A549 (cell line): ENCODE results near the gene C4orf33. TPM values are rescaled to one million over a fixed set of nuclear protein-coding genes. Genes with fewer than 3 reads are reported as not detected.
"Not testable (repeated sequence)": the region's sequence is repeated elsewhere in the genome, so short reads cannot be mapped to it uniquely, and the experiment has no call there.

ENCODE experiments used
- ATAC-seq, 2 experiments: fragments of 200-7000 bp in 1 of 2; fragments of >200 bp in 1 of 2; cut with Nextera tagmentation in 1 of 2; cut with Tn5 transposase in 1 of 2; 3 replicates each; pipeline versions ENCODE4 v1.8.0 to v1.9.1; 2018 to 2020; ENCODE audit warnings: mild to moderate bottlenecking in 1 of 2, moderate library complexity in 1 of 2
- CTCF ChIA-PET: fragments of 300-600 bp; sonication (Branson Sonifier 250); formaldehyde crosslinking; extraction: SDS; loops from one replicate; lab custom pipeline; 2021; ENCODE audit warnings: antibody characterized with exemption, inconsistent platforms; lab: Yijun Ruan, JAX
- POLR2A ChIA-PET: fragments of 350-600 bp; formaldehyde crosslinking; extraction: SDS; loops from one replicate; lab custom pipeline; 2021; ENCODE audit warnings: antibody characterized with exemption, inconsistent platforms; lab: Yijun Ruan, JAX
- DNase-seq, 2 experiments: peaks; one replicate each; pipeline versions ENCODE4 v3.0.0 to v3.0.0-alpha.2; 2011 to 2016; ENCODE audit warnings: low read depth in 1 of 2, low spot score in 1 of 2
- FAIRE-seq: peaks from 2 replicates; lab custom pipeline; 2011; peaks lifted over from hg19 to GRCh38; lab: Jason Lieb, UNC
- H3K27ac ChIP-seq, 2 experiments: fragments of >200 bp; sonication (Bioruptor Twin); formaldehyde crosslinking; 3 replicates each; pipeline ENCODE4 v1.5.1; 2016 to 2017
- H3K4me1 ChIP-seq: fragments of >200 bp; sonication (Bioruptor Twin); formaldehyde crosslinking; 3 replicates; pipeline ENCODE4 v1.6.1; 2016
- H3K4me2 ChIP-seq: fragments of >200 bp; sonication (Bioruptor Twin); formaldehyde crosslinking; 3 replicates; pipeline ENCODE4 v1.6.1; 2016
- H3K4me3 ChIP-seq: fragments of >200 bp; sonication (Bioruptor Twin); formaldehyde crosslinking; 3 replicates; pipeline ENCODE4 v1.5.1; 2016
- H3K9me3 ChIP-seq: fragments of >200 bp; sonication (Bioruptor Twin); formaldehyde crosslinking; 3 replicates; pipeline ENCODE4 v1.6.1; 2016
- BCL3 ChIP-seq: fragments of >200 bp; sonication (Bioruptor Twin); formaldehyde crosslinking; IDR thresholded peaks from 3 replicates; pipeline ENCODE4 v1.6.1; 2016
- CBX8 ChIP-seq: fragments of 200-600 bp; sonication (generic); IDR thresholded peaks from 2 replicates; pipeline ENCODE4 v1.6.1; 2016
- CEBPB ChIP-seq, 2 experiments: fragments of >200 bp in 1 of 2; sonication (Bioruptor Twin) in 1 of 2; formaldehyde crosslinking in 1 of 2; IDR thresholded peaks; 2 replicates each; pipeline ENCODE4 v1.6.1; 2012 to 2016
- CHD2 ChIP-seq: fragments of 150-350 bp; IDR thresholded peaks from 2 replicates; pipeline ENCODE4 v1.6.1; 2014; ENCODE audit warnings: low read length; ENCODE audit not compliant: partially characterized antibody
- EHMT2 ChIP-seq: fragments of 200-600 bp; sonication (generic); IDR thresholded peaks from 2 replicates; pipeline ENCODE4 v1.6.1; 2016; ENCODE audit warnings: antibody characterized with exemption, low read depth, mild to moderate bottlenecking, moderate library complexity
- EP300 ChIP-seq, 2 experiments: fragments of >200 bp; sonication (Bioruptor Twin); formaldehyde crosslinking; IDR thresholded peaks; 2 replicates in 1 of 2; 3 replicates in 1 of 2; pipeline ENCODE4 v1.6.1; 2016 to 2017
- FOSB ChIP-seq: fragments of 250-450 bp; sonication (Bioruptor Pico); IDR thresholded peaks from 2 replicates; pipeline ENCODE4 v1.5.0; 2020; ENCODE audit warnings: mild to moderate bottlenecking, moderate library complexity
- FOSL2 ChIP-seq, 2 experiments: fragments of 450-650 bp in 1 of 2; fragments of >200 bp in 1 of 2; sonication (Bioruptor Twin) in 1 of 2; formaldehyde crosslinking; IDR thresholded peaks; 2 replicates each; pipeline versions ENCODE4 v1.5.0 to v1.6.1; 2016 to 2020; ENCODE audit warnings: mild to moderate bottlenecking in 1 of 2, moderate library complexity in 1 of 2
- FOXS1 ChIP-seq: fragments of 250-450 bp; sonication (Bioruptor Pico); IDR thresholded peaks from 2 replicates; pipeline ENCODE4 v1.5.0; 2020; ENCODE audit warnings: mild to moderate bottlenecking, moderate library complexity
- GATA3 ChIP-seq: IDR thresholded peaks from 2 replicates; pipeline ENCODE4 v1.6.1; 2012; ENCODE audit warnings: borderline replicate concordance
- HDAC2 ChIP-seq: fragments of 200-600 bp; sonication (generic); IDR thresholded peaks from 2 replicates; pipeline ENCODE4 v1.6.1; 2016
- MAFK ChIP-seq: fragments of 450-650 bp; IDR thresholded peaks from 2 replicates; pipeline ENCODE4 v1.6.1; 2014; ENCODE audit not compliant: partially characterized antibody
- MAZ ChIP-seq: fragments of 150-350 bp; IDR thresholded peaks from 2 replicates; pipeline ENCODE4 v1.6.1; 2014; ENCODE audit warnings: antibody characterized with exemption, low read depth, low read length, borderline replicate concordance
- NR3C1 ChIP-seq: fragments of >200 bp; sonication (Bioruptor Twin); formaldehyde crosslinking; IDR thresholded peaks from 3 replicates; pipeline ENCODE4 v1.6.1; 2017
- PHF8 ChIP-seq: fragments of 200-600 bp; sonication (generic); IDR thresholded peaks from 2 replicates; pipeline ENCODE4 v1.6.1; 2016; ENCODE audit warnings: low read depth, mild to moderate bottlenecking, antibody characterized with exemption, moderate library complexity, borderline replicate concordance
- RCOR1 ChIP-seq: fragments of 150-350 bp; IDR thresholded peaks from 2 replicates; pipeline ENCODE4 v1.6.1; 2014; ENCODE audit warnings: antibody characterized with exemption, low read length, low read depth
- RFX5 ChIP-seq: fragments of 450-650 bp; IDR thresholded peaks from 2 replicates; pipeline ENCODE4 v1.7.1; 2014; ENCODE audit warnings: antibody characterized with exemption, mild to moderate bottlenecking, moderate library complexity
- TFCP2L1 ChIP-seq: fragments of 250-450 bp; sonication (Bioruptor Pico); IDR thresholded peaks from 2 replicates; pipeline ENCODE4 v1.5.0; 2021; ENCODE audit warnings: mild to moderate bottlenecking
- TP53 ChIP-seq: fragments of 250-450 bp; sonication (Bioruptor Pico); IDR thresholded peaks from 2 replicates; pipeline ENCODE4 v1.5.0; 2021; ENCODE audit warnings: mild to moderate bottlenecking, moderate library complexity
- WGBS: methylation state at CpG from one replicate; pipeline ENCODE4 v1.1.6; 2017; ENCODE audit errors: missing lambda C conversion rate; 5-methylcytosine and 5-hydroxymethylcytosine counted together
- polyA plus RNA-seq, 4 experiments: library from polyadenylated mRNA; depleted of rRNA in 3 of 4; stranded (reverse); fragments of >200 nt; fragmentation: RNase III in 1 of 4; extraction: RNeasy Plus Mini Kit Qiagen cat#74134 plus additional on column Dnase treatment in 1 of 4; gene quantifications; 2 replicates in 3 of 4; 3 replicates in 1 of 4; pipeline ENCODE4 v1.2.3, GENCODE V29; 2011 to 2017
- TF ChIP-seq, protein P1 (sequence below): IDR thresholded peaks from 2 replicates; pipeline ENCODE4 v1.6.1; 2012
- TF ChIP-seq, protein P2 (sequence below): fragments of 200-600 bp; sonication (generic); IDR thresholded peaks from 2 replicates; pipeline ENCODE4 v1.6.1; 2016; ENCODE audit warnings: antibody characterized with exemption, mild to moderate bottlenecking, moderate library complexity
- TF ChIP-seq, protein P3 (sequence below): fragments of 250-450 bp; sonication (Bioruptor Pico); IDR thresholded peaks from 2 replicates; pipeline ENCODE4 v1.5.0; 2020; ENCODE audit warnings: low read depth, mild to moderate bottlenecking, moderate library complexity

C4orf33 gene
- polyA plus RNA-seq, 2 of the 4 experiments (the other 2 are of a cell fraction) = 8.6 to 18.8 TPM

GRCh38 chr4:129064717-129065116 is 31.2 kb upstream of the C4orf33 start:
- H3K27ac ChIP-seq = no peak overlapping the region
- FAIRE-seq (no peak), ATAC-seq (no peak), DNase-seq (no peak)
- CTCF ChIA-PET = interaction anchor here (1.5 kb wide), 1 partner anchor 23 kb away, joined by 3 read pairs; no protein-coding TSS in a partner anchor
- no peak overlapping the region for H3K4me3 ChIP-seq
- TF ChIP-seq, protein P1, sequence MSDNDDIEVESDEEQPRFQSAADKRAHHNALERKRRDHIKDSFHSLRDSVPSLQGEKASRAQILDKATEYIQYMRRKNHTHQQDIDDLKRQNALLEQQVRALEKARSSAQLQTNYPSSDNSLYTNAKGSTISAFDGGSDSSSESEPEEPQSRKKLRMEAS = no peak
- TF ChIP-seq GATA3 (no peak), CBX8 (no peak), MAZ (no peak), EP300 (IDR thresholded peaks at IDR 0.05) (no peak), RFX5 (no peak), CHD2 (no peak), FOSL2 (IDR thresholded peaks at IDR 0.05) (no peak), FOSL2 (CRISPR knock-in tag; IDR thresholded peaks at IDR 0.05) (no peak), FOXS1 (CRISPR knock-in tag) (no peak), BCL3 (no peak), HDAC2 (no peak), EHMT2 (no peak), CEBPB (IDR thresholded peaks at IDR 0.05) (no peak), NR3C1 (no peak), PHF8 (no peak), RCOR1 (no peak), MAFK (no peak), TFCP2L1 (CRISPR knock-in tag) (no peak)
- TF ChIP-seq, protein P2, sequence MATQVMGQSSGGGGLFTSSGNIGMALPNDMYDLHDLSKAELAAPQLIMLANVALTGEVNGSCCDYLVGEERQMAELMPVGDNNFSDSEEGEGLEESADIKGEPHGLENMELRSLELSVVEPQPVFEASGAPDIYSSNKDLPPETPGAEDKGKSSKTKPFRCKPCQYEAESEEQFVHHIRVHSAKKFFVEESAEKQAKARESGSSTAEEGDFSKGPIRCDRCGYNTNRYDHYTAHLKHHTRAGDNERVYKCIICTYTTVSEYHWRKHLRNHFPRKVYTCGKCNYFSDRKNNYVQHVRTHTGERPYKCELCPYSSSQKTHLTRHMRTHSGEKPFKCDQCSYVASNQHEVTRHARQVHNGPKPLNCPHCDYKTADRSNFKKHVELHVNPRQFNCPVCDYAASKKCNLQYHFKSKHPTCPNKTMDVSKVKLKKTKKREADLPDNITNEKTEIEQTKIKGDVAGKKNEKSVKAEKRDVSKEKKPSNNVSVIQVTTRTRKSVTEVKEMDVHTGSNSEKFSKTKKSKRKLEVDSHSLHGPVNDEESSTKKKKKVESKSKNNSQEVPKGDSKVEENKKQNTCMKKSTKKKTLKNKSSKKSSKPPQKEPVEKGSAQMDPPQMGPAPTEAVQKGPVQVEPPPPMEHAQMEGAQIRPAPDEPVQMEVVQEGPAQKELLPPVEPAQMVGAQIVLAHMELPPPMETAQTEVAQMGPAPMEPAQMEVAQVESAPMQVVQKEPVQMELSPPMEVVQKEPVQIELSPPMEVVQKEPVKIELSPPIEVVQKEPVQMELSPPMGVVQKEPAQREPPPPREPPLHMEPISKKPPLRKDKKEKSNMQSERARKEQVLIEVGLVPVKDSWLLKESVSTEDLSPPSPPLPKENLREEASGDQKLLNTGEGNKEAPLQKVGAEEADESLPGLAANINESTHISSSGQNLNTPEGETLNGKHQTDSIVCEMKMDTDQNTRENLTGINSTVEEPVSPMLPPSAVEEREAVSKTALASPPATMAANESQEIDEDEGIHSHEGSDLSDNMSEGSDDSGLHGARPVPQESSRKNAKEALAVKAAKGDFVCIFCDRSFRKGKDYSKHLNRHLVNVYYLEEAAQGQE = no peak
- H3K9me3 ChIP-seq = peaks cover 32% of the 10 kb centered on the region
- H3K4me2 ChIP-seq = no peak overlapping the region
- POLR2A ChIA-PET = no interaction called here
- no peaks in the 10 kb centered on the region for H3K4me1 ChIP-seq

DNA sequence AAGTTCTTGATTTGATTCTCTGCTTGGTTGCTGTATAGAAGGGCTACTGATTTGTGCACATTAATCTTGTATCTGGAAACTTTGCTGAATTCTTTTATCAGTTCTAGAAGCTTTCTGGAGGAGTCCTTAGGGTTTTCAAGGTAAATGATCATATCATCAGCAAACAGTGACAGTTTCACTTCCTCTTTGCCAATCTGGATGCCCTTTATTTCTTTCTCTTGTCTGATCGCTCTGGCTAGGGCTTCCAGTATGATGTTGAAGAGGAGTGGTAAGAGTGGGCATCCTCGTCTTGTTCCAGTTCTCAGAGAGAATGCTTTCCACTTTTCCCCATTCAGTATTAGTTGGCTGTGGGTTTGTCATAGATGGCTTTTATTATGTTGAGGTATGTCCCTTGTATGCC is 26.4 kb upstream of the C4orf33 start:
- H3K4me2 ChIP-seq, H3K27ac ChIP-seq, FAIRE-seq, H3K4me3 ChIP-seq, DNase-seq, CTCF ChIA-PET, H3K4me1 ChIP-seq, ATAC-seq, POLR2A ChIA-PET: not testable (repeated sequence)
- peaks cover 14% of the 10 kb centered on the region; the same call in 2 of the 3 replicates for H3K9me3 ChIP-seq
- 91% methylated on average over 2 of the region's 2 CpGs for WGBS

DNA sequence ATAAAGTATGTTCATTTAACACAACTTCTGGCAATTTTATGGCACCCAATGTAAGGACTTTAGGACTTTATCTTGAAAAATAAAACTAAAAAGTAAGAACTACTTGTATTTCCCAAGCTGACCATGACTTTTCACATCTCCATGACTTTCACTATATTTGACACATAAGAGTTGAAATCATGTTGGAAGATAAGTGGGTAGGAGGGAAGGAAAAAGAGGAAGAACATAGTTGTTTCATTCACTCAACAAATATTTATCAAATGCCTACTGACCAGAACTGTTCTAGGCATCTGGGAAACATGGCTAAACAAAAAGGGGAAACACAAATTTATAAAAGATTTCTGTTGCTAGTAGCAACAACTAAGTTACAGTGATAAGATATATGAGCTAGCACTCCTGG is 18.6 kb upstream of the C4orf33 start:
- CTCF ChIA-PET = interaction anchor here (1.0 kb wide), 1 partner anchor 17 kb away, joined by 4 read pairs; no protein-coding TSS in a partner anchor
- FAIRE-seq = no peak

More for the DNA sequence above, 18.6 kb upstream of the C4orf33 start:
- H3K4me3 ChIP-seq = no peak overlapping the region
- TF ChIP-seq FOSB (CRISPR knock-in tag) (no peak), FOSL2 (IDR thresholded peaks at IDR 0.05) (no peak), FOSL2 (CRISPR knock-in tag; IDR thresholded peaks at IDR 0.05) (no peak), TP53 (CRISPR knock-in tag) (no peak)
- TF ChIP-seq, protein P3, sequence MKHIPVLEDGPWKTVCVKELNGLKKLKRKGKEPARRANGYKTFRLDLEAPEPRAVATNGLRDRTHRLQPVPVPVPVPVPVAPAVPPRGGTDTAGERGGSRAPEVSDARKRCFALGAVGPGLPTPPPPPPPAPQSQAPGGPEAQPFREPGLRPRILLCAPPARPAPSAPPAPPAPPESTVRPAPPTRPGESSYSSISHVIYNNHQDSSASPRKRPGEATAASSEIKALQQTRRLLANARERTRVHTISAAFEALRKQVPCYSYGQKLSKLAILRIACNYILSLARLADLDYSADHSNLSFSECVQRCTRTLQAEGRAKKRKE = no peak
- TF ChIP-seq, all 56 proteins: peak for 0
- H3K9me3 ChIP-seq = peaks cover 5% of the 10 kb centered on the region; the same call in 2 of the 3 replicates
- no peak overlapping the region for H3K27ac ChIP-seq
- no peaks in the 10 kb centered on the region for H3K4me1 ChIP-seq
- ATAC-seq (no peak), DNase-seq (no peak)
- no peak overlapping the region for H3K4me2 ChIP-seq
- POLR2A ChIA-PET = no interaction called here
